ENCODE measurements around the gene NOM1.
"Not testable (repeated sequence)": the region's sequence is repeated elsewhere in the genome, so short reads cannot be mapped to it uniquely, and the experiment has no call there.

NOM1 gene

GRCh38 chr7:156949541-156950380, at the start of gene NOM1:
NOM1 (plus strand) TSS chr7:156949712; CDS start chr7:156949738, 26 bp downstream.
- DNase-seq, result peak; percentile 94

GRCh38 chr7:156900093-156900492, 49.4 kb upstream of the NOM1 start:
- DNase-seq, result not testable (repeated sequence)

- peak; percentile 35 for DNase-seq
Measured at GRCh38 chr7:156903232-156903909, 46.1 kb upstream of the NOM1 start.

DNA sequence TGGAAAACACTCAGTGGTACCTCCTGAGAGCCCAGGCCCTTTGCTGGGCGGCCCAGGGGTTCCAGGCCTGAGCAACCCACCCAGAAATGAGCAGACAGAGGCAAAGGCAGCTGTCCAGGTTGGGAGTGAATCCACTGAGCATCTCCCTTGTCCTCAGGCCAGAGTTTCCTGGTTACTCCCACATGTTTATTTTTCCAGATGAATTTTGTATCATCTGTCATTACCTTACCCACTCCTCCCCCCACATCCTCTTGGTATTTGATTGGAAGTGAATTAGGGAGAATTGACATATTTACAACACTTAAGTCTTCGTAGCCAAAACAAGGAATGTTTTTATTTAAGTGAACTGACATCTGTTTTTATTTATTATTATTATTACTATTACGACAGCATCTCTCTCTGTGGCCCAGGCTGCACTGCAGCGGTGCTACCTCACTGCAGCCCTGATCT, 43.3 kb upstream of the NOM1 start:
- no peak for DNase-seq

DNA sequence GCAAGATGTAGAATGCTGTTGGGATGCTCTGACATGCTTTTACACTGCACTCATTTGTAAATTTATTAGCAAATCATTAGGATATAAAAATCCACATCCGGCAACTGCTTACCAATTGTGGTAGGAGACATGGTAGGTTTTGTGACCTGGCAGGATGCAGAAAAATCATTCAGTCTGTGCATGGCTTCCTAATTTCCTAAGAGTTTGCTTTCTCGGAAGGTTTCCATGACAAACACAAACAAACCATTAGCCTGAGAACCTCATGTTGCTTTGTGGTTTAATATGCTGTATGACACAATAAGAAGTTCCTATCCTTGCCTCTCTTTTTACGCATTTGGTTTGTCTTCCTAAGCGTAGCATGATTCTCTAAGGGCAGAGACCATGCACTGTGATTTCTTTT, 41.9 kb upstream of the NOM1 start:
- DNase-seq, result no peak

- DNase-seq, result not testable (repeated sequence)
Measured at GRCh38 chr7:156909574-156910252, 39.8 kb upstream of the NOM1 start.

- no peak for DNase-seq
Measured at GRCh38 chr7:156918635-156919034, 30.9 kb upstream of the NOM1 start.

- DNase-seq, result no peak
Measured at GRCh38 chr7:156919132-156919713, 30.3 kb upstream of the NOM1 start.

GRCh38 chr7:156920076-156920475, 29.4 kb upstream of the NOM1 start:
- DNase-seq, result no peak

- not testable (repeated sequence) for DNase-seq
Measured at GRCh38 chr7:156920487-156921373, 28.8 kb upstream of the NOM1 start.

DNA sequence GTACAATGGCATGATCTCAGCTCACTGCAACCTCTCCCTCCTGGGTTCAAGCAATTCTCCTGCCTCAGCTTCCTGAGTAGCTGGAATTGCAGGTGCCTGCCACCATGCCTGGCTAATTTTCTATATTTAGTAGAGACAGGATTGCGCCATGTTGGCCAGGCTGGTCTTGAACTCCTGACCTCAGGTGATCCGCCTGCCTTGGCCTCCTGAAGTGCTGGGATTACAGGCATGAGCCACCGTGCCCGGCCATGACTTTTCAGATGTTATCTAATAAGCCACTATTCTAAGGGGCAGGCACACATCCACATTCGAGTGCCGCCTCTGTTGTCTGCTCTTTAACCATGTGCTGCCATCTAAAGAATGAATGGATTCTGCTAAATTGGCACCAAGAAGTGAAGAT, 27.2 kb upstream of the NOM1 start:
- not testable (repeated sequence) for DNase-seq

DNA sequence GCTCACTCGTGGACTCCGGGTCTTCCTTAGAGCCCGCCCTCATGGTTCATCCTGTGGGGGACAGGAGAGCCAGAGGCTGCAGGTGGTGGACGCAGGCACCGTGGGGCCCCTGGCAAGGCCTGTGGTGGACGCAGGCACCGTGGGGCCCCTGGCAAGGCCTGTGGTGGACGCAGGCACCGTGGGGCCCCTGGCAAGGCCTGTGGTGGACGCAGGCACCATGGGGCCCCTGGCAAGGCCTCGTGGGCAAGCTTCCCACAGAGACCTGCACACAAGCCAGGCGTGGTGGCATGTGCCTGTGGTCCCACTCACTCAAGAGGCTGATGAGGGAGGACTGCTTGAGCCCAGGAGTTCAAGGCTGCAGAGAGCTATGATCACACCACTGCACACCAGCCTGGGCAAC, 23.7 kb upstream of the NOM1 start:
- DNase-seq, result not testable (repeated sequence)

- no peak for DNase-seq
Measured at GRCh38 chr7:156927571-156928405, 21.7 kb upstream of the NOM1 start.

GRCh38 chr7:156928406-156928747, 21.1 kb upstream of the NOM1 start:
- DNase-seq, result no peak

- DNase-seq, result peak; percentile 60
Measured at GRCh38 chr7:156929789-156930539, 19.5 kb upstream of the NOM1 start.

GRCh38 chr7:156932006-156932405, 17.5 kb upstream of the NOM1 start:
- no peak for DNase-seq

- DNase-seq, result no peak
Measured at GRCh38 chr7:156935250-156935649, 14.3 kb upstream of the NOM1 start.

GRCh38 chr7:156936766-156937165, 12.7 kb upstream of the NOM1 start:
- not testable (repeated sequence) for DNase-seq

DNA sequence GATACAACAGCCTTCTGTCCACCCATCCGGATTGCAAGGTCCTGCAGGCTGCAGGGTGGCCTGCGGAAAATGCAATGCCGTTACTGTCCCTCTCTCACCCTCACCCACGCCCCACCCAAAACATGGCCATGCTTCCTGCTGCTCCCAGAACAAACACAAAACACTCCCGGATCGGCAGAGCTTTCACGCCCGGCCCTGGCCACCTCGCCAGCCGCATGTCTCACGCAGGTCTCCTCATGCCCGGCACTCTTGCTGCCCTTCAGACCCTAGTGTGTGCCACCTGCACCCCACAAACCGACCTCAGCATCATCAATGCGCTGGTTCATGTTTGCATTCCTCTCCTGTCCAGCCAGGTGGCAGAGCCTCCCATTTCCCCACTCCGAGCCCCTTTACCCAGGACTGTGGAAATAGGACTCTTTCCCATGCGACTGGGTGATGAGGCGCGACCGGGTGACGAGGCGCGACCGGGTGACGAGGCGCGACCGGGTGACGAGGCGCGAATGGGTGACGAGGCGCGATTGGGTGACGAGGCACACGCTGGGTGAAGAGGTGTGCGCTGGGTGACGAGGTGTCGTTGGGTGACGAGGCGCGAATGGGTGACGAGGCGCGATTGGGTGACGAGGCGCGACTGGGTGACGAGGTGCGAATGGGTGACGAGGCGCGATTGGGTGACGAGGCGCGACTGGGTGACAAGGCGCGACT, 8.9 kb upstream of the NOM1 start:
- DNase-seq, result no peak
